GM18505 (cell line): ENCODE data around the gene CFB.
"Not testable (repeated sequence)": the region's sequence is repeated elsewhere in the genome, so short reads cannot be mapped to it uniquely, and the experiment has no call there.

Experiments used
- ATAC-seq: cut with Tn5 transposase; IDR thresholded peaks from one replicate; pipeline ENCODE4 v1.9.1; 2021; ENCODE audit not compliant: unreplicated experiment
- POLR2A ChIP-seq: IDR thresholded peaks from 4 replicates; pipeline ENCODE4 v1.6.1; 2011; ENCODE audit warnings: borderline replicate concordance; ENCODE audit not compliant: insufficient read depth, insufficient read length; ENCODE audit errors: extremely low read depth

The CFB gene

GRCh38 chr6:31967926-31968320, 22.0 kb downstream of the CFB start:
- ATAC-seq = no peak
- TF ChIP-seq POLR2A = no peak

- no peak for TF ChIP-seq POLR2A
- ATAC-seq = no peak
Observed at GRCh38 chr6:31968326-31968725, 22.4 kb downstream of the CFB start.

DNA sequence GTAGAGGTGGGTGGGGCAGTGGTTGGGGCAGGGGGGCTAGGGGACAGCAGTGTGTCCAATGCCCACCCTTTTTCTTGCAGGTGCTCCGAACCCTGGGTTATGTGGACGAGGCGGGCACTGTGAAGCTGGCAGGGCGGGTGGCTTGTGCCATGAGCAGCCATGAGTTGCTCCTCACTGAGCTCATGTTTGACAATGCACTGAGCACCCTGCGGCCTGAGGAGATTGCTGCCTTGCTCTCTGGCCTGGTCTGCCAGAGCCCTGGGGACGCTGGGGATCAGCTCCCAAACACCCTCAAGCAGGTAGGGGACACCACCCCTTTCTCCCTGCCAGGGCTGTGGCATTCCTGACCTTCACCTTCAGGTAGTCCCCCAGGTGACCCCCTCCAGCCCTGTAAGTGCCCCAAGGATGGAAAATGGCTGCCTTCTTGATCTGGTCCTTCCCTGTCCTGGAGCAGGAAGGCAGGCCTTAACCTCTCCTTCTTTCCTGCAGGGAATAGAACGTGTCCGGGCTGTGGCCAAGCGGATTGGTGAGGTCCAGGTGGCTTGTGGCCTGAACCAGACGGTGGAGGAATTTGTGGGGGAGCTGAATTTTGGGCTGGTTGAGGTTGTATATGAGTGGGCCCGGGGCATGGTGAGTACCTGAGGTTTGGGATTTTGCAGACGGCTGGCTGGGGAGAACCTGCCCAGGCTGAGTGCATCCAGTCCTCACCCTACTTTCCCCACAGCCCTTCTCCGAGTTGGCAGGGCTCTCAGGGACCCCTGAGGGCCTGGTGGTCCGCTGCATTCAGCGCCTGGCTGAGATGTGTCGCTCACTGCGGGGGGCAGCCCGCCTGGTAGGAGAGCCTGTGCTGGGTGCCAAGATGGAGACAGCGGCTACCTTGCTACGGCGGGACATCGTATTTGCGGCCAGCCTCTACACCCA, 23.2 kb downstream of the CFB start:
- no peak for TF ChIP-seq POLR2A
- no peak for ATAC-seq

- no peak for ATAC-seq
- TF ChIP-seq POLR2A = no peak
Observed at GRCh38 chr6:31969712-31970603, 24.1 kb downstream of the CFB start.

- no peak for ATAC-seq
- peak; percentile 15 for TF ChIP-seq POLR2A
Observed at GRCh38 chr6:31970604-31971271, 24.8 kb downstream of the CFB start.

DNA sequence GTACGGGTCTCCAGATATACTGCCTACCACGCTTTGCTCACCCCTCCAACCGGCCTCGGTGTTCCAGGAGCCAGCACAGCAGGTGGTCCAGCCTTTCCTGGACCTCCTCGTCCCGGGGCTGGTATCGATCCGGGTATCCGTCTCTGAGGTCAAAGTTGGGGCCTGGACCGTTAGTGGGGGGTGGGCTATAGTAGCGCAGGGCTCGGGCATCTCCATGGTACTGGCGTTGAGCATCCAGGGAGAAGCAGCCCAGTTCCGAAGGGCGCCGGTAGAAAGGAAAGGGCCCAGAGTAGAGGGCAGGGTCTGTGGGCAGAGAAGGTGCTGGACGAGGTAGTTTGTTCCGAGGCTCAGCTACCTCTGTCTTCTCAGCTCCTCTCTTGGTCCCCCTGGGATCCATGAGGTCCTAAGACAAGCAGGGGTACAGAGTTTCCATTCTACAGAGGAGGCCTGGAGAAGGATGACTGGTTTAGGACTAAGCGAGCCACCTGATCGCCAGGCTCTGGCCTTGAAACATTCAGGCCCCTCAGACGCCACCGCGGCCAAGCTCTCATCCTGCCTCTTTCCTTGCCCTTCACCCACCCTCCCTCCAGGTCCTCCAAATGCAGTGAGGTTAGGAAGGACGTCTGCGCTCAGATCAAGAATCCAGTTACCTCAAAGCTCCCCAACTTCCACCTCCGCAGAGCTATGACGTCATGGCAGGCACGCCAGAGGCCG, 25.5 kb downstream of the CFB start:
- no peak for ATAC-seq
- peak; percentile 19 for TF ChIP-seq POLR2A

DNA sequence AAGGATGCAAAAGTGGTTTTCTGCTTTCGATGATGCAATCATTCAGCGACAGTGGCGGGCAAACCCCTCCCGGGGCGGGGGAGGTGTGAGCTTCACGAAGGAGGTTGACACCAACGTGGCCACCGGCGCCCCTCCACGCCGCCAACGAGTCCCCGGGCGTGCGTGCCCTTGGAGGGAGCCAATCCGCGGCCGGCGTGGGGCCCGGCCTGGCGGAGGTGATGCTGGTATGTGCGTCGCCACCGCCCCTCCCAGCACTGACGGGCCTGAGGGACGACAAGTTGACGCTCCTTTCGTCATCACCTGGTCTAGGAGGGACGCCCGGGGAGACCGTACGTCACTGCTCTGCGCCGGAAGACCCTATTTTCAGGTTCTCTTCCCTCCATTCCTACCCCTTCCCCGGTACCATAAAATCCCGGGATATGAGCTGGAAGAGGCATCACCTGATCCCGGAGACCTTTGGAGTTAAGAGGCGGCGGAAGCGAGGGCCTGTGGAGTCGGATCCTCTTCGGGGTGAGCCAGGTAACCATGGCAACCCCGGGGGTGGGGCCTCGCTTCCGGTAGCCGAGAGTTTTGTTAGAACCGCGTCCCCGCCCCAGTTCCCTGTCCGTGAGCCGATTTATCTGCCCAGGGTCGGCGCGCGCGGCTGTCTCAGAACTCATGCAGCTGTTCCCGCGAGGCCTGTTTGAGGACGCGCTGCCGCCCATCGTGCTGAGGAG, 26.3 kb downstream of the CFB start, which contains the start of gene DXO:
TSS of gene DXO (minus strand) at position 146 of the 716 bp plus-strand sequence. CDS start 463 bp downstream, outside the sequence.
- ATAC-seq = peak; percentile 84
- TF ChIP-seq POLR2A = peak; percentile 43

DNA sequence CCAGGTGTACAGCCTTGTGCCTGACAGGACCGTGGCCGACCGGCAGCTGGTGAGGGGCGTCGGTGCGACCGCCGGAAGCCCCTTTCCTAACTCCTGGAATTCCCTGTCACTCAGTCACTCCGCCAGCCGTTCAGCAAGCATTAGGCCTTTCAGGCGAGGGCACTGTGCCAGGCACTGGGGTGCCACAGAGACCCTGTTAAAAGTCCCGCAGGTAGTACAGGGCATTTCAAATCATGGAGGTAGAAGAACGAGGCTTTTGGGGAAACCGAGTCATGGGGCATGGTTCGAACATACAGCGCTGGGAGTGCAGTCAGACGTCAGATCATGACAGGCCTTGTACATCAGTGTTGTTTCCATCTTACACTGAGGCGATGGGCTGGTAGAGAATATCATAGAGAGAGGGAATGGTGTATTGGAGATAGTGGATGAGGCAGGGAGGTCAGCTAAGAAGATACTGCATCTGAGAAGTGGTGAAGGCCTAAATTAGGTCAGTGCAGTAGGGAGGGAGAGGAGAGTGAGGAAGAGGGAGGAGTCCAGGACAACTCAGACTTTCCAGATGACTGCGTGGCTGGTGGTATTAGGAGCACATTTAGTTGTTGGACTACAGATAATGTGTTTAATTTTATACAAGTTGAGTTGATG, 26.9 kb downstream of the CFB start:
- ATAC-seq = no peak
- TF ChIP-seq POLR2A = no peak

DNA sequence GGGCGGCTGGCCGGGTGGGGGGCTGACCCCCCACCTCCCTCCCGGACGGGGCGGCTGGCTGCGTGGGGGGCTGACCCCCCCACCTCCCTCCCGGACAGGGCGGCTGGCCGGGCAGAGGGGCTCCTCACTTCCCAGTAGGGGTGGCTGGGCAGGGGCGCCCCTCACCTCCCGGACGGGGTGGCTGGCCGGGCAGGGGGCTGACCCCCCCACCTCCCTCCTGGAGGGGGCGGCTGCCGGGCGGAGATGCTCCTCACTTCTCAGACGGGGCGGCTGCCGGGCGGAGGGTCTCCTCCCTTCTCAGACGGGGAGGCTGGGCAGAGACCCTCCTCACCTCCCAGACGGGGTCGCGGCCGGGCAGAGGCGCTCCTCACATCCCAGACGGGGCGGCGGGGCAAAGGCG, 30.2 kb downstream of the CFB start:
- not testable (repeated sequence) for ATAC-seq

- TF ChIP-seq POLR2A = no peak
- no peak for ATAC-seq
Observed at GRCh38 chr6:31977816-31978431, 32.0 kb downstream of the CFB start.

- TF ChIP-seq POLR2A = no peak
- no peak for ATAC-seq
Observed at GRCh38 chr6:31978831-31979230, 32.9 kb downstream of the CFB start.
